ENCODE data around the gene TBC1D2.

TBC1D2 gene

DNA sequence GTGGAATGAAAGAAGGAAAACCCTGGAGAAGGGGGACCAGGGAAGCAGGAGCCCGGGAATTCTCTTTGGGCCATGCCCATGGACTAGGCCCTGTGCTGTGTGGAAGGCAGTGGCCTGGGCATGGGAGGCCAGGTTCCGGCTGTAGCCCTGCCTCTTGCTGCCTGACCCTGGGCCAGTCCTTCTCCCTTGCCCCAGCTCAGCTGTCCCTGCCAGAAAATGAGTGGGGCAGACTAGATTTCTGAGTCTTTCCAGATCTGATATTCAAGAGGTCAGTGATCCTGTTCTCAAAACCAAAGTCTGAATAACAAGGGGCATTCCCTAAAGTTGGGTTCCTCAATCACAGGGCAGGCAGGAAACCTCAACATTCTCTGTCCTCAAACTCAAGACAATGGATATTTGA is 38.2 kb downstream of the TBC1D2 start:
- TF ChIP-seq, protein P1, sequence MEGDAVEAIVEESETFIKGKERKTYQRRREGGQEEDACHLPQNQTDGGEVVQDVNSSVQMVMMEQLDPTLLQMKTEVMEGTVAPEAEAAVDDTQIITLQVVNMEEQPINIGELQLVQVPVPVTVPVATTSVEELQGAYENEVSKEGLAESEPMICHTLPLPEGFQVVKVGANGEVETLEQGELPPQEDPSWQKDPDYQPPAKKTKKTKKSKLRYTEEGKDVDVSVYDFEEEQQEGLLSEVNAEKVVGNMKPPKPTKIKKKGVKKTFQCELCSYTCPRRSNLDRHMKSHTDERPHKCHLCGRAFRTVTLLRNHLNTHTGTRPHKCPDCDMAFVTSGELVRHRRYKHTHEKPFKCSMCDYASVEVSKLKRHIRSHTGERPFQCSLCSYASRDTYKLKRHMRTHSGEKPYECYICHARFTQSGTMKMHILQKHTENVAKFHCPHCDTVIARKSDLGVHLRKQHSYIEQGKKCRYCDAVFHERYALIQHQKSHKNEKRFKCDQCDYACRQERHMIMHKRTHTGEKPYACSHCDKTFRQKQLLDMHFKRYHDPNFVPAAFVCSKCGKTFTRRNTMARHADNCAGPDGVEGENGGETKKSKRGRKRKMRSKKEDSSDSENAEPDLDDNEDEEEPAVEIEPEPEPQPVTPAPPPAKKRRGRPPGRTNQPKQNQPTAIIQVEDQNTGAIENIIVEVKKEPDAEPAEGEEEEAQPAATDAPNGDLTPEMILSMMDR (IDR thresholded peaks at IDR 0.05; ENCODE audit: insufficient read depth, low read length, poor library complexity, severe bottlenecking): no peak
- no peak for TF ChIP-seq EZH2phosphoT487 (conservative IDR thresholded peaks at IDR 0.05; ENCODE audit: low read length)
- no peaks in the 10 kb centered on the region for H4K20me1 ChIP-seq (ENCODE audit: low read depth, low read length)
- H3K9ac ChIP-seq (ENCODE audit: low read length): no peak overlapping the region
- no peak overlapping the region for H3K4me3 ChIP-seq (ENCODE audit: insufficient read depth, low read length, poor library complexity, severe bottlenecking)
- no peaks in the 10 kb centered on the region for H3F3A ChIP-seq (ENCODE audit: insufficient read depth)
- H3K9me2 ChIP-seq (replicated peaks; ENCODE audit: insufficient read depth, low read length): no peaks in the 10 kb centered on the region
- H2AFZ ChIP-seq (ENCODE audit: low read depth, low read length, severe bottlenecking): no peak overlapping the region
- H3K27ac ChIP-seq (ENCODE audit: low read depth, low read length): no peak overlapping the region
- no peaks in the 10 kb centered on the region for H3K79me2 ChIP-seq (ENCODE audit: insufficient read depth, low read length)
- no peaks in the 10 kb centered on the region for H3K27me3 ChIP-seq (ENCODE audit: low read length)
- no peaks in the 10 kb centered on the region for H3K36me3 ChIP-seq (ENCODE audit: low read length)
- H3K4me2 ChIP-seq (ENCODE audit: low read depth, low read length, poor library complexity, severe bottlenecking): no peak overlapping the region
- no peaks in the 10 kb centered on the region for H3K9me3 ChIP-seq (ENCODE audit: insufficient read depth, low read length)

DNA sequence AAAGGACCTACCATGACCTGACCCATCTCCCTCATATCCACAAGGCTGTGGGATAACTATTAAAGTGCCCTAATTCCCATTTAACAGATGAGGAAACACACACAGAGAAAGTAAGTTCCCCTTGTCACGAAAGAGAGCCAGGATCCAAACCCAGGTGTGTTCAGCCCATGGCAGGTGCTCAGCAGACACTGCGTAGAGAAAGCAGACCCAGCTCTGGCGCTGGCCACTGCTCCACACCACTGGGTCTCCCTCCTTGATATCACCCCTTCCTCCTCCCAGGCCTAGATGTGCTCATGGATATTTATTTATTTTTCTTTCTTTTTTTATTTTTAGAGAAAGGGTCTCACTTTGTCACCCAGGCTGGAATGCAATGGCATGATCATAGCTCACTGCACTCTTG is 39.1 kb downstream of the TBC1D2 start:
- no peak overlapping the region for H3K27ac ChIP-seq (ENCODE audit: low read depth, low read length)
- H3K27me3 ChIP-seq (ENCODE audit: low read length): no peaks in the 10 kb centered on the region
- no peak overlapping the region for H2AFZ ChIP-seq (ENCODE audit: low read depth, low read length, severe bottlenecking)
- H3K79me2 ChIP-seq (ENCODE audit: insufficient read depth, low read length): no peaks in the 10 kb centered on the region
- H3K9me2 ChIP-seq (replicated peaks; ENCODE audit: insufficient read depth, low read length): no peaks in the 10 kb centered on the region
- H3K4me3 ChIP-seq (ENCODE audit: insufficient read depth, low read length, poor library complexity, severe bottlenecking): no peak overlapping the region
- no peaks in the 10 kb centered on the region for H3K9me3 ChIP-seq (ENCODE audit: insufficient read depth, low read length)
- TF ChIP-seq, protein P1 (IDR thresholded peaks at IDR 0.05; ENCODE audit: insufficient read depth, low read length, poor library complexity, severe bottlenecking): no peak
- TF ChIP-seq EZH2phosphoT487 (conservative IDR thresholded peaks at IDR 0.05; ENCODE audit: low read length): no peak
- no peaks in the 10 kb centered on the region for H3F3A ChIP-seq (ENCODE audit: insufficient read depth)
- H4K20me1 ChIP-seq (ENCODE audit: low read depth, low read length): no peaks in the 10 kb centered on the region
- H3K9ac ChIP-seq (ENCODE audit: low read length): no peak overlapping the region
- H3K4me2 ChIP-seq (ENCODE audit: low read depth, low read length, poor library complexity, severe bottlenecking): no peak overlapping the region
- H3K36me3 ChIP-seq (ENCODE audit: low read length): no peaks in the 10 kb centered on the region

DNA sequence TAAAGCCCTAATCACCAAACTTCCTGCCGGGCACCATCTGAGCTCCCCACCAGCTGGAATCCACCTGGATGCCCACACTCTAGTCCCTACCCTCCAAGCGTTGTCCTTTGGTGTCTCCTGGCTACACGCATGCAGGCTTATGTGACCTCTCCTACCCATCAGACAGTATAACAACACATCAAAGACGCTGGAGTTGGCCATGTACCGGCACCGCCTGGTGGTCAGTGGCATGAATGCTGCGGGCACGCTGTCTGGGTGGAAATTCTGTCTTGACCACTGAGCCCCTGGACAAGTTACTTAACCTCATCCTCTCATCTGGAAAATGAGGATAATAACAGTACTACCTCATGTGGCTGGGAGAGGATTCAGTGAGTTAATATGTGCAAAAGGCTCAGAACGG is 39.6 kb downstream of the TBC1D2 start:
- H3K9me3 ChIP-seq (ENCODE audit: insufficient read depth, low read length): no peaks in the 10 kb centered on the region
- TF ChIP-seq, protein P1 (IDR thresholded peaks at IDR 0.05; ENCODE audit: insufficient read depth, low read length, poor library complexity, severe bottlenecking): no peak
- no peak for TF ChIP-seq EZH2phosphoT487 (conservative IDR thresholded peaks at IDR 0.05; ENCODE audit: low read length)
- H3K27ac ChIP-seq (ENCODE audit: low read depth, low read length): no peak overlapping the region
- H3K27me3 ChIP-seq (ENCODE audit: low read length): no peaks in the 10 kb centered on the region
- no peaks in the 10 kb centered on the region for H3K79me2 ChIP-seq (ENCODE audit: insufficient read depth, low read length)
- no peak overlapping the region for H3K9ac ChIP-seq (ENCODE audit: low read length)
- no peak overlapping the region for H2AFZ ChIP-seq (ENCODE audit: low read depth, low read length, severe bottlenecking)
- H3K4me2 ChIP-seq (ENCODE audit: low read depth, low read length, poor library complexity, severe bottlenecking): no peak overlapping the region
- H3K4me3 ChIP-seq (ENCODE audit: insufficient read depth, low read length, poor library complexity, severe bottlenecking): no peak overlapping the region
- H4K20me1 ChIP-seq (ENCODE audit: low read depth, low read length): no peaks in the 10 kb centered on the region
- no peaks in the 10 kb centered on the region for H3K36me3 ChIP-seq (ENCODE audit: low read length)
- no peaks in the 10 kb centered on the region for H3K9me2 ChIP-seq (replicated peaks; ENCODE audit: insufficient read depth, low read length)
- no peaks in the 10 kb centered on the region for H3F3A ChIP-seq (ENCODE audit: insufficient read depth)

Measured in SU-DHL-6 (cell line).